K562 (cell line): ENCODE results near the gene GPRASP1. TPM values are rescaled to one million over a fixed set of nuclear protein-coding genes. Genes with fewer than 3 reads are reported as not detected.

ENCODE experiments used
- ATF1 ChIP-seq, 2 experiments: fragments of 450-650 bp in 1 of 2; IDR thresholded peaks; 2 replicates each; pipeline ENCODE4 v1.6.1; 2016; ENCODE audit warnings: missing compliant biosample characterization in 1 of 2, missing genetic modification characterization in 1 of 2
- BRCA1 ChIP-seq, 2 experiments: fragments of 450-650 bp in 1 of 2; sonication (generic) in 1 of 2; formaldehyde crosslinking in 1 of 2; IDR thresholded peaks; 2 replicates each; pipeline versions ENCODE4 v1.5.0 to v1.6.1; 2017 to 2020; ENCODE audit warnings: mild to moderate bottlenecking in 1 of 2, missing genetic modification reagents in 1 of 2
- CBFA2T2 ChIP-seq: fragments of 450-650 bp; conservative IDR thresholded peaks from 2 replicates; pipeline ENCODE4 v1.6.1; 2017; ENCODE audit warnings: mild to moderate bottlenecking
- CREB1 ChIP-seq, 2 experiments: sonication (generic) in 1 of 2; formaldehyde crosslinking in 1 of 2; IDR thresholded peaks; 2 replicates each; pipeline versions ENCODE4 v1.6.1 to v1.8.0; 2012 to 2022; ENCODE audit warnings: inconsistent platforms in 1 of 2, mild to moderate bottlenecking in 1 of 2, missing genetic modification reagents in 1 of 2, moderate library complexity in 1 of 2
- ESRRA ChIP-seq: fragments of 450-650 bp; IDR thresholded peaks from 2 replicates; pipeline ENCODE4 v1.6.1; 2014; ENCODE audit warnings: low read depth, mild to moderate bottlenecking, moderate library complexity, borderline replicate concordance
- ETV5 ChIP-seq: sonication (generic); formaldehyde crosslinking; IDR thresholded peaks from 2 replicates; pipeline ENCODE4 v1.4.0; 2020; ENCODE audit warnings: low read depth, mild to moderate bottlenecking, missing genetic modification reagents
- MAFG ChIP-seq: fragments of 450-650 bp; conservative IDR thresholded peaks from 2 replicates; pipeline ENCODE4 v1.6.1; 2016; ENCODE audit warnings: missing genetic modification characterization, missing compliant biosample characterization
- MCM5 ChIP-seq: fragments of 450-650 bp; IDR thresholded peaks from 2 replicates; pipeline ENCODE4 v1.6.1; 2016; ENCODE audit warnings: low read depth
- MCM7 ChIP-seq, 2 experiments: fragments of 450-650 bp; IDR thresholded peaks; 2 replicates each; pipeline ENCODE4 v1.6.1; 2016 to 2018
- NCOA2 ChIP-seq, 2 experiments: fragments of 450-650 bp; IDR thresholded peaks; 2 replicates each; pipeline ENCODE4 v1.6.1; 2018; ENCODE audit warnings: mild to moderate bottlenecking in 2 of 2, moderate library complexity in 1 of 2; ENCODE audit not compliant: partially characterized antibody in 2 of 2
- NR2F6 ChIP-seq: fragments of 450-650 bp; formaldehyde crosslinking; IDR thresholded peaks from 2 replicates; pipeline ENCODE4 v1.4.0; 2020; ENCODE audit warnings: mild to moderate bottlenecking
- SMAD4 ChIP-seq: fragments of 250-450 bp; sonication (Bioruptor Pico); conservative IDR thresholded peaks from 2 replicates; pipeline ENCODE4 v1.8.0; 2021; ENCODE audit warnings: inconsistent platforms, mild to moderate bottlenecking, moderate library complexity
- SMARCB1 ChIP-seq: IDR thresholded peaks from 2 replicates; pipeline ENCODE4 v1.6.1; 2011; ENCODE audit warnings: improper control_type of control experiment, low read depth; ENCODE audit not compliant: insufficient read length
- SOX6 ChIP-seq: fragments of 450-650 bp; IDR thresholded peaks from 2 replicates; pipeline ENCODE4 v1.6.1; 2014; ENCODE audit warnings: mild to moderate bottlenecking
- TCFL5 ChIP-seq: fragments of 250-450 bp; sonication (Bioruptor Pico); conservative IDR thresholded peaks from 2 replicates; pipeline ENCODE4 v1.6.1; 2021; ENCODE audit warnings: mild to moderate bottlenecking, moderate library complexity, matching md5 sums
- XRCC5 ChIP-seq: fragments of 200-400 bp; formaldehyde crosslinking; IDR thresholded peaks from 2 replicates; pipeline ENCODE4 v1.6.1; 2017; ENCODE audit warnings: low read depth, mild to moderate bottlenecking, low read length
- ZNF174 ChIP-seq: fragments of 250-450 bp; sonication (Bioruptor Pico); IDR thresholded peaks from 2 replicates; pipeline ENCODE4 v1.4.0; 2020; ENCODE audit warnings: mild to moderate bottlenecking
- ZNF354B ChIP-seq: fragments of 250-450 bp; sonication (Bioruptor Pico); IDR thresholded peaks from 2 replicates; pipeline ENCODE4 v1.4.0; 2020
- polyA plus RNA-seq, 8 experiments: library from polyadenylated mRNA; depleted of rRNA in 4 of 8; stranded (reverse) in 5 of 8; unstranded in 3 of 8; fragments of >200 nt; fragmentation: Nextera tagmentation in 2 of 8; fragmentation: Illumina TruSeq in 1 of 8; extraction: Ambion mirVana in 2 of 8; extraction: Trizol in 1 of 8; gene quantifications; 2 replicates each; pipeline versions ENCODE4 v1.2.1 to v1.2.3, GENCODE V29; 2011 to 2014; ENCODE audit warnings: inconsistent platforms in 1 of 8, missing spikeins in 1 of 8
- total RNA-seq, 7 experiments: library from RNA; depleted of rRNA in 6 of 7; stranded (reverse); fragments of >200 nt in 6 of 7; fragmentation: Illumina TruSeq in 2 of 7; extraction: Trizol in 2 of 7; gene quantifications; 2 replicates each; pipeline versions ENCODE4 v1.2.1 to v1.2.3, GENCODE V29; 2011 to 2021; ENCODE audit warnings: low replicate concordance in 1 of 7
- TF ChIP-seq, protein P1 (sequence below): fragments of 150-350 bp; conservative IDR thresholded peaks from 2 replicates; pipeline ENCODE4 v1.6.1; 2014; ENCODE audit warnings: low read length
- TF ChIP-seq, protein P2 (sequence below): fragments of 250-450 bp; sonication (Bioruptor Pico); IDR thresholded peaks from 2 replicates; pipeline ENCODE4 v1.4.0; 2020; ENCODE audit warnings: mild to moderate bottlenecking
- TF ChIP-seq, protein P3 (sequence below), 2 experiments: IDR thresholded peaks; 2 replicates each; pipeline ENCODE4 v1.6.1; 2012; ENCODE audit warnings: improper control_type of control experiment in 2 of 2, low read depth in 2 of 2, low read length in 2 of 2, borderline replicate concordance in 1 of 2

The GPRASP1 gene
- total and polyA plus RNA-seq, 9 of the 15 experiments (the other 6 are each of a cell fraction or from before 2014, with no cell fraction given): 0.01 to 0.94 (median 0.23) TPM

DNA sequence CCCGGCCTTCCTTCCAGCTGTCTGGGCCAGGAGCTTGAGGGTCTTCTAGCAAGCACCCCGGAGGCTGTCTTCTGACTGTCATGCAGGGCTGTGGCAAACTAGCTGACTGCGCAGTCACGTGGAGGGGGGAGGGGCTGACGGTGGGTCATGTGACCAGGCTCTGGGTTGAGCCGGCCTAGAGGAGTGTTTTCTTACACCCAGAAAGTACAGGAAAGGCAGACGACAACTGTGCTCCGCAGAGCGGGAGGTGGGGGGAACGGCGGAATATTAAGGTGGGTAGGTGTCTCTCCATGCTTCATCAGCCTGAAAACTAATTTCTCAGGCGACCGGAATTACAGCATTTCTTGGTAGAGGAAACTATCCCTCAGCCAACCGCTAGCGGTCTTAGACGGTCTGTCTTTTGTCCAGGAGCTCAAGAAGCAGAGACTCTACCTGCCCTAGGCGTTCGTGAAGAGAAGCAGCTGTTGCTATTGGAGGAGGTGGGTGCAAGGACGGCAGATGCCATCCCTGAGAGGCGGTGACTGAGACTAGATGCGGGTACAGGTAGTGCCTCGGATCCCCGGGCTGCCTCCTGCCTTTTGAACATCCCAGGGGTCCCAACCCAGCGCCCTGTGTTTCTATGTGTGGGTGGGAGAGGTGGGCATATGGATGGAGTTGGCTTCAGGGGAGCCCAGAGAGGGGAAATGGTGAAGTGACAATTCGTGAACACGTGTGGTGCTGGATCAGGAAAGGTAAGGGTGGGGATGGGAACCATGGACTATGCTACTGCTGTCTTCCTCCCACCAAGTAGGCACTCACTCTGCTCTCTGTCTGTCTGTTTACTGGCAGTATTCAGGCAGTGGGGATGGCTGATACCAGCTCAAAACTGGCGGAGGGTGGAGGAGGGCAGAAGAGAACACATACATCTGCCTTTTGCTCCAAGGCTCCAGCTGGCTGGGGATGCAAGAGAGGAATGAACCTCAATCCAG is 8.8 kb downstream of the GPRASP1 start (continued):
- TF ChIP-seq SMAD4 (CRISPR knock-in tag): 0 out of 2 replicates have a peak, but pooled peaks have one; percentile 27
- TF ChIP-seq, protein P1, sequence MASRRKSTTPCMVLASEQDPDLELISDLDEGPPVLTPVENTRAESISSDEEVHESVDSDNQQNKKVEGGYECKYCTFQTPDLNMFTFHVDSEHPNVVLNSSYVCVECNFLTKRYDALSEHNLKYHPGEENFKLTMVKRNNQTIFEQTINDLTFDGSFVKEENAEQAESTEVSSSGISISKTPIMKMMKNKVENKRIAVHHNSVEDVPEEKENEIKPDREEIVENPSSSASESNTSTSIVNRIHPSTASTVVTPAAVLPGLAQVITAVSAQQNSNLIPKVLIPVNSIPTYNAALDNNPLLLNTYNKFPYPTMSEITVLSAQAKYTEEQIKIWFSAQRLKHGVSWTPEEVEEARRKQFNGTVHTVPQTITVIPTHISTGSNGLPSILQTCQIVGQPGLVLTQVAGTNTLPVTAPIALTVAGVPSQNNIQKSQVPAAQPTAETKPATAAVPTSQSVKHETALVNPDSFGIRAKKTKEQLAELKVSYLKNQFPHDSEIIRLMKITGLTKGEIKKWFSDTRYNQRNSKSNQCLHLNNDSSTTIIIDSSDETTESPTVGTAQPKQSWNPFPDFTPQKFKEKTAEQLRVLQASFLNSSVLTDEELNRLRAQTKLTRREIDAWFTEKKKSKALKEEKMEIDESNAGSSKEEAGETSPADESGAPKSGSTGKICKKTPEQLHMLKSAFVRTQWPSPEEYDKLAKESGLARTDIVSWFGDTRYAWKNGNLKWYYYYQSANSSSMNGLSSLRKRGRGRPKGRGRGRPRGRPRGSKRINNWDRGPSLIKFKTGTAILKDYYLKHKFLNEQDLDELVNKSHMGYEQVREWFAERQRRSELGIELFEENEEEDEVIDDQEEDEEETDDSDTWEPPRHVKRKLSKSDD: no peak
- no peak for TF ChIP-seq NR2F6 (CRISPR knock-in tag)
- no peak for TF ChIP-seq NCOA2 (IDR thresholded peaks at IDR 0.05; ENCODE audit: partially characterized antibody in 2 of 2)
- TF ChIP-seq ZNF354B (CRISPR knock-in tag): no peak
- no peak for TF ChIP-seq SMARCB1
- TF ChIP-seq CBFA2T2: peak; percentile 92
- TF ChIP-seq BRCA1 (IDR thresholded peaks at IDR 0.05): no peak
- TF ChIP-seq BRCA1 (CRISPR knock-in tag; IDR thresholded peaks at IDR 0.05): no peak
- no peak for TF ChIP-seq ZNF174
- no peak for TF ChIP-seq XRCC5
- TF ChIP-seq, protein P2, sequence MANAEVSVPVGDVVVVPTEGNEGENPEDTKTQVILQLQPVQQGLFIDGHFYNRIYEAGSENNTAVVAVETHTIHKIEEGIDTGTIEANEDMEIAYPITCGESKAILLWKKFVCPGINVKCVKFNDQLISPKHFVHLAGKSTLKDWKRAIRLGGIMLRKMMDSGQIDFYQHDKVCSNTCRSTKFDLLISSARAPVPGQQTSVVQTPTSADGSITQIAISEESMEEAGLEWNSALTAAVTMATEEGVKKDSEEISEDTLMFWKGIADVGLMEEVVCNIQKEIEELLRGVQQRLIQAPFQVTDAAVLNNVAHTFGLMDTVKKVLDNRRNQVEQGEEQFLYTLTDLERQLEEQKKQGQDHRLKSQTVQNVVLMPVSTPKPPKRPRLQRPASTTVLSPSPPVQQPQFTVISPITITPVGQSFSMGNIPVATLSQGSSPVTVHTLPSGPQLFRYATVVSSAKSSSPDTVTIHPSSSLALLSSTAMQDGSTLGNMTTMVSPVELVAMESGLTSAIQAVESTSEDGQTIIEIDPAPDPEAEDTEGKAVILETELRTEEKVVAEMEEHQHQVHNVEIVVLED (CRISPR knock-in tag): no peak
- no peak for TF ChIP-seq CREB1 (IDR thresholded peaks at IDR 0.05)
- 0 out of 2 replicates have a peak, but pooled peaks have one; percentile 29 for TF ChIP-seq CREB1 (CRISPR knock-in tag; IDR thresholded peaks at IDR 0.05)
- TF ChIP-seq, protein P3, sequence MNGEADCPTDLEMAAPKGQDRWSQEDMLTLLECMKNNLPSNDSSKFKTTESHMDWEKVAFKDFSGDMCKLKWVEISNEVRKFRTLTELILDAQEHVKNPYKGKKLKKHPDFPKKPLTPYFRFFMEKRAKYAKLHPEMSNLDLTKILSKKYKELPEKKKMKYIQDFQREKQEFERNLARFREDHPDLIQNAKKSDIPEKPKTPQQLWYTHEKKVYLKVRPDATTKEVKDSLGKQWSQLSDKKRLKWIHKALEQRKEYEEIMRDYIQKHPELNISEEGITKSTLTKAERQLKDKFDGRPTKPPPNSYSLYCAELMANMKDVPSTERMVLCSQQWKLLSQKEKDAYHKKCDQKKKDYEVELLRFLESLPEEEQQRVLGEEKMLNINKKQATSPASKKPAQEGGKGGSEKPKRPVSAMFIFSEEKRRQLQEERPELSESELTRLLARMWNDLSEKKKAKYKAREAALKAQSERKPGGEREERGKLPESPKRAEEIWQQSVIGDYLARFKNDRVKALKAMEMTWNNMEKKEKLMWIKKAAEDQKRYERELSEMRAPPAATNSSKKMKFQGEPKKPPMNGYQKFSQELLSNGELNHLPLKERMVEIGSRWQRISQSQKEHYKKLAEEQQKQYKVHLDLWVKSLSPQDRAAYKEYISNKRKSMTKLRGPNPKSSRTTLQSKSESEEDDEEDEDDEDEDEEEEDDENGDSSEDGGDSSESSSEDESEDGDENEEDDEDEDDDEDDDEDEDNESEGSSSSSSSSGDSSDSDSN (IDR thresholded peaks at IDR 0.05; ENCODE audit: borderline replicate concordance in 1 of 2, low read depth in 2 of 2, low read length in 2 of 2): no peak
- TF ChIP-seq ATF1 (CRISPR knock-in tag; IDR thresholded peaks at IDR 0.05): no peak
- peak; percentile 56 for TF ChIP-seq ATF1 (tag; IDR thresholded peaks at IDR 0.05)
- TF ChIP-seq SOX6: no peak
- TF ChIP-seq ESRRA: no peak
- no peak for TF ChIP-seq ETV5 (CRISPR knock-in tag)
- TF ChIP-seq MCM7 (IDR thresholded peaks at IDR 0.05): no peak
- peak; percentile 85 for TF ChIP-seq MAFG (tag)
- no peak for TF ChIP-seq MCM5
- no peak for TF ChIP-seq TCFL5 (CRISPR knock-in tag)
